AG04449 (cell line): ENCODE results near the gene SNORC.

Experiments used
- CTCF ChIA-PET: fragments of 350-600 bp; formaldehyde crosslinking; extraction: SDS; loops from one replicate; lab custom pipeline; 2021; ENCODE audit warnings: antibody characterized with exemption; lab: Yijun Ruan, JAX
- POLR2A ChIA-PET: fragments of 400-600, 350-600 bp; formaldehyde crosslinking; extraction: SDS; loops from one replicate; lab custom pipeline; 2020; ENCODE audit warnings: antibody characterized with exemption, inconsistent platforms; lab: Yijun Ruan, JAX
- DNase-seq: peaks from one replicate; pipeline ENCODE4 v3.0.0-alpha.2; 2010; ENCODE audit warnings: low read depth, low spot score
- H3K4me3 ChIP-seq: 2 replicates; pipeline ENCODE4 v1.5.1; 2011; ENCODE audit warnings: low read depth, mild to moderate bottlenecking, control low read depth, low read length
- CTCF ChIP-seq: IDR thresholded peaks from one replicate; pipeline ENCODE4 v1.5.1; 2011; ENCODE audit warnings: mild to moderate bottlenecking, moderate library complexity, low read length, control low read depth, inconsistent platforms; ENCODE audit not compliant: insufficient read depth; ENCODE audit errors: missing control alignments

Gene SNORC

GRCh38 chr2:232879618-232880494 lies 9.8 kb downstream of the SNORC start:
- POLR2A ChIA-PET = no interaction called here
- no peak for TF ChIP-seq CTCF
- H3K4me3 ChIP-seq = no peak overlapping the region
- CTCF ChIA-PET = no interaction called here
- no peak for DNase-seq

GRCh38 chr2:232880764-232881351 lies 10.8 kb downstream of the SNORC start:
- CTCF ChIA-PET = interaction anchor here (1.2 to 1.4 kb wide), 2 partner anchors 28 to 173 kb away, joined by 5 to 8 read pairs; no protein-coding TSS in a partner anchor

GRCh38 chr2:232882085-232882484 lies 12.0 kb downstream of the SNORC start:
- no peak overlapping the region for H3K4me3 ChIP-seq
- CTCF ChIA-PET = interaction anchor here (1.2 to 1.4 kb wide), 2 partner anchors 29 to 172 kb away, joined by 5 to 8 read pairs; no protein-coding TSS in a partner anchor
- POLR2A ChIA-PET = no interaction called here
- TF ChIP-seq CTCF = no peak
- DNase-seq = no peak

More at GRCh38 chr2:232880764-232881351, 10.8 kb downstream of the SNORC start:
- TF ChIP-seq CTCF = no peak
- no peak for DNase-seq
- POLR2A ChIA-PET = no interaction called here
- H3K4me3 ChIP-seq = no peak overlapping the region

GRCh38 chr2:232882505-232883115 lies 12.5 kb downstream of the SNORC start:
- H3K4me3 ChIP-seq = no peak overlapping the region
- TF ChIP-seq CTCF = no peak
- ChIA-PET POLR2A (no interaction called here), CTCF (no interaction called here)
- no peak for DNase-seq

GRCh38 chr2:232883116-232883721 lies 13.2 kb downstream of the SNORC start:
- ChIA-PET CTCF (no interaction called here), POLR2A (no interaction called here)
- no peak for DNase-seq
- no peak for TF ChIP-seq CTCF
- no peak overlapping the region for H3K4me3 ChIP-seq
